Left hindlimb (tissue), 1 donor: Measurements from ENCODE around the gene CELA3A.
"Not testable (repeated sequence)": the region's sequence is repeated elsewhere in the genome, so short reads cannot be mapped to it uniquely, and the experiment has no call there.

ENCODE experiments used
- DNase-seq: peaks from one replicate; pipeline ENCODE4 v3.0.0-alpha.2; 2018

The CELA3A gene

DNA sequence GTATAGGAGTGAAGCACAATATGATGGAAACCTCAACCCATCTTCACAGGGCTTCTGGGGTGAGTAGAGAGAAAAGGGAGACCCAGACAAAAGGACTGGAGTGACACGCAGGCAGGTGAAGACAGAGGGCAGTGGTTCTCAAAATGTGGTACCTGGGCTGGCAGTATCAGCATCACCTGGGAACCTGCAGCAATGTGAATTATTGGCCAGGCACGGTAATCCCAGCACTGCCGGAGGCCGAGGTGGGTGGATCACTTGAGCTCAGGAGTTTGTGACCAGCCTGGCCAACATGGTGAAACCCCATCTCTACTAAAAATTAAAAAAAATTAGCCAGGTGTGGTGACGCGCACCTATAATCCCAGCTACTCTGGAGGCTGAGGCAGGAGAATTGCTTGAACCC is 19.3 kb upstream of the CELA3A start:
- not testable (repeated sequence) for DNase-seq

DNA sequence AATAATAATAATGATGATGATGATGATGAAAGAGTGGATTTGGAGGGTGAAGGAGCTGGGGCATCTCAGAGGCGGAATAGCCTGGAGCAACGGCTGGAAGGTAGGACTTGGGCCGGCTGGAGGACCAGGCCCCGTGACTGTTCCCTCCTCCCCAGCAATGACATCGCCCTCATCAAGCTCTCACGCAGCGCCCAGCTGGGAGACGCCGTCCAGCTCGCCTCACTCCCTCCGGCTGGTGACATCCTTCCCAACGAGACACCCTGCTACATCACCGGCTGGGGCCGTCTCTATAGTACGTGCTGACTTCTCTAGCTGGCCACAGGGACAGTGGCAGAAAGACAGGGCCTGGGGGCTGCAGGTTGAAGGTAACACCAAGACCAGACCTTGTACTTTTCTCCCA is 17.9 kb upstream of the CELA3A start:
- DNase-seq, result not testable (repeated sequence)

DNA sequence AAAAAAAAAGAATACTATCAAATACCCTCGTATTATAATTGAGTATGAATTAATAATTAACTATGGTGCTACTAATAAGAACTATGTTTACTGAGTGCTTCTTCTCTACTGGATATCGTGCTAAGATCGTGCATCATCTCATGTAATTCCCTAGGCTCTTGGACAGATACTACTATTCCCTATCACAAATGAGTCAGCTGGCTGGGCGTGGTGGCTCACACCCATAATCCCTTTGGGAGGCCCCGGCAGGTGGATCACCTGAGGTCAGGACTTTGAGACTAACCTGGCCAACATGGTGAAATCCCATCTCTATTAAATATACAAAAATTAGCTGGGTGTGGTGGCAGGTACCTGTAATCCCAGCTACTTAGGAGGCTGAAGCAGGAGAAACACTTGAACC is 15.6 kb upstream of the CELA3A start:
- not testable (repeated sequence) for DNase-seq

GRCh38 chr1:21986386-21986785 is 15.1 kb upstream of the CELA3A start:
- DNase-seq, result not testable (repeated sequence)

- not testable (repeated sequence) for DNase-seq
Measured at GRCh38 chr1:21989672-21990393, 11.6 kb upstream of the CELA3A start.

DNA sequence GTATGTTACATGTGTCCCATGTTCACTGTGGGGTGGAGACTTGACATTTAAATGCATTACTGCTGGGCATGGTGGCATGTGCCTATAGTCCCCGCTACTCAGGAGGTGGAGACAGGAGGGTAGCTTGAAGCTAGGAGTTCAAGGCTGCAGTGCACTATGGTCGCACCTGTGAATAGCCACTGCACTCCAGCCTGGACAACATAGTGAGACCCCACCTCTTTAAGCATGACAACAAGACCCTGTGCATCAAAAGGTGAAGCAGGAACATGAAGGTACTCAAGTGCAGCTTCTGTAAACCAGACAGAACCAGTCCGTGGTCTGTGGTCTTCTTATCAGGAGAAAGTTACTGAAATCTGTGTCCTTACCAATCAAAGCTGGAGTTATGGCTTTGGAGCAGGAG is 9.3 kb upstream of the CELA3A start:
- not testable (repeated sequence) for DNase-seq

GRCh38 chr1:21994716-21995115 is 6.7 kb upstream of the CELA3A start:
- DNase-seq, result not testable (repeated sequence)

DNA sequence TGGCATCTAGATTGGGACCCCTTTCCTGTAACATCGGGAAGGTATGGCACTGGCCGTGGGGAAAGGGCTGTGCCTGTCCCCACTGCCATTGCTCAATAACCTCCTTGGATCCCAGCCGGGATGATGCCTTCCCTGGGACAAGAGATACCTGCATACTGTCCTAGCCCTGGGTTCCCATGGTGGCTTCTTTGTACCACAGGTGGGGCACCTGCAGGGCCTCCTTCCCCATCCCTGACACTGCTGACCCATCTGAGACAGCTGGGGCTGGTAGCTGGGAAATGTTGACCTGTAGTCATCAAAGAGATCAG is 4.8 kb upstream of the CELA3A start:
- DNase-seq, result not testable (repeated sequence)

GRCh38 chr1:21997891-21998623 is 3.4 kb upstream of the CELA3A start:
- not testable (repeated sequence) for DNase-seq

GRCh38 chr1:21998624-21999294 is 2.7 kb upstream of the CELA3A start:
- DNase-seq, result not testable (repeated sequence)

DNA sequence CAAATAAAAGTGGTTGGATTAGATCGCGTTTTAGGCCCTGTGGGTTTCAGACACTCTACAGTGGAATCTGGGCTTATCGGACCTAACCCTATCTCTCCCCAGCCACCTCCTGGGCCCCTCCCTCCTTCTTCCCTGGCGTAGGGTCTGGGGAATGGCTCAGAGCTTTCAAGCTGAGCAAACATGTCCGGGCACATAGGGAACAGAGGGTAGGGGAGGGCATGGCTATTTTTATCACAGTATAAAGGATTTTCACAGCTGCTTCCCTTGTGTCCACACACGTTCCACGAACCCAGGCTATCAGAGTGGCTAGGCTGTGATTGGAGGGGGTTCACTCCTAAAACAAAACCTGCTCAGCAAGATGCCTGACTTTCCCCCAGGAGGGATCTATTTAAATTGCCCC is 1.8 kb upstream of the CELA3A start:
- DNase-seq, result not testable (repeated sequence)

GRCh38 chr1:22002461-22002860 is 1.0 kb downstream of the CELA3A start:
- not testable (repeated sequence) for DNase-seq

- DNase-seq, result not testable (repeated sequence)
Measured at GRCh38 chr1:22002875-22003274, 1.4 kb downstream of the CELA3A start.

DNA sequence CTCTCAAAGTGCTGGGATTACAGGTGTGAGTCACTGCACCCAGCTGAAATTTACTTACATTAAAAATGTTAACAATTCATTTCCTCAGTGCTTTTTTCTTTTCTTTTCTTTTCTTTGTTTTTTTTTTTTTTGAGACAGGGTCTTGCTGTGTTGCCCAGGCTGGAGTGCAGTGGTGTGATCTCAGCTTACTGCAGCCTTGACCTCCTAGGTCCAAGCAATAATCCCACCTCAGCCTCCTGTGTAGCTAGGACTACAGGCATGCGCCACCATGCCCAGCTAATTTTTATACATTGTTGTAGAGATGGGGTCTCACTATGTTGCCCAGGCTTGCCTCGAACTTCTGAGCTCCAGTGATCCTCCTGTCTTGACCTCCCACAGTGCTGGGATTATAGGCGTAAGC is 2.5 kb downstream of the CELA3A start:
- not testable (repeated sequence) for DNase-seq

- DNase-seq, result not testable (repeated sequence)
Measured at GRCh38 chr1:22005261-22006149, 4.0 kb downstream of the CELA3A start.

- not testable (repeated sequence) for DNase-seq
Measured at GRCh38 chr1:22006736-22007135, 5.3 kb downstream of the CELA3A start.

- not testable (repeated sequence) for DNase-seq
Measured at GRCh38 chr1:22007262-22007661, 5.8 kb downstream of the CELA3A start.

DNA sequence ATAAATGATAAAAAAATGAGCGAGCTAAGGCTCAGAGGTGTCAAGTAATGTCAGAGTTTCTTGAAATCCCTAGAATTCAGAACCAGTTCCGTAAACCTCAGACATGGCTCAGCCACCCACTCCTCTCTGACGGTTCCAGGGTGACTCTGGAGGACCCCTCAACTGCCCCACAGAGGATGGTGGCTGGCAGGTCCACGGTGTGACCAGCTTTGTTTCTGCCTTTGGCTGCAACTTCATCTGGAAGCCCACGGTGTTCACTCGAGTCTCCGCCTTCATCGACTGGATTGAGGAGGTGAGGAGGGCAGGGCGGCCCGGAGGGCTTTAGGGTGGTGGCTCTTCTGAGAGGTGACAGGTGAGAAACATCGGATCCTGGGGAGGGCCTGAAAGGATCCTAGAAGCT is 8.1 kb downstream of the CELA3A start:
- not testable (repeated sequence) for DNase-seq

DNA sequence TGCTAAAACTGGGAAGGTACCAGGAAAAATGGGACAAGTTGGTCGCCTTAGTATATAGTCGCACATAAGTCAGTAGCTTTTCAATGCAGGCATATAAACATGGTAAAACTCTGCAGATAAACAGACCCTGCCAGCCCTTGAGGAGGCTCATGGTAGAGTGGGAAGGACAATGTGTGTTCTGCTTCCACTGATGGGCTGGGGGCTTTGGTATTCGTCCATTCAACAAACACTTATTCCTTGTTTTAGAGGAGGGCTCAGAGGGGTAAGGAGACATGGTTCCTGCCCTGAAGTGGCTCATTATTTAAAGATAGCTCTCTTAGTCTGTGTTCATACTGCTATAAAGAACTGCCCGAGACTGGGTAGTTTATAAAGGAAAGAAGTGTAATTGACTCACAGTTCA is 11.3 kb downstream of the CELA3A start:
- DNase-seq, result not testable (repeated sequence)

- not testable (repeated sequence) for DNase-seq
Measured at GRCh38 chr1:22014575-22015206, 13.2 kb downstream of the CELA3A start.

DNA sequence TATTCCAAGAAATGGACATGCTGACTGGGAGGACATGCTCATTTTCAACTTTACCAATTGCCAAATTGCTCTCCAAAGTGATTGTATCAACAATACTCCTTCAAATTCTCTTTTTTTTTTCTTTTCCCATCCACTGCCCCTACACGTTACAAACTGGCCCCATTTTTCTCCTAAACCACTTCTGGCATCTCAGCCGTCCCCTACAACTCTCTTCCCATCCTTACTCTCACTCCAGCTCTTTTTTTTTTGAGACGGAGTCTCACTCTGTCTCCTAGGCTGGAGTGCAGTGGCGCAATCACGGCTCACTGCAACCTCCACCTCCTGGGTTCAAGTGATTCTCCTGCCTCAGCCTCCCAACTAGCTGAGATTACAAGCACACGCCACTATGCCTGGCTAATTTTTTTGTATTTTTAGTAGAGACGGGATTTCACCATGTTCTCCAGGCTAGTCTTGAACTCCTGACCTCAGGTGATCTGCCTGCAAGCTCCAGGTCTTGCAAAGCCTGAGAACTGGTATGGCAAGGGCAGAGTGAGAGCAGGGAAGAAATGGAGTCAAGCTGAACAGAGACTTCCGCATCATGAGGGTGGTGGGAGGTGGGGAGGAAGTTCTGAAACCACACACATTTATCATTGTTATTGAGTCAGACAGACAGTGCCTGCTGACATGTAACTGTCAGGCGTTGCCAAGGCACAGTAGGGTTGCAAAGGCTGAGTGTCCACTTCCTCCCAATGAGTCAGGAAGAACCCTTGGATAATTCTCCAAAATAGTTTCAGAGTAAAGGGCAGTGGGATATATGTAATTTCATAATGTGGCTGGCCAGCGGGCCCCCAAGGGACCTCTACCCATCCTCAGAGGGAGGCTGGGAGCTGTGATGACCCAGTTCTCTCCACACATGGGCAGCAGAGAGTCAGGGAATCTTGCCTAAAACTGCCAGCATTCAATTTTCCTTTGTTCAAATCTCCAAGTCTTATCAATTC is 17.4 kb downstream of the CELA3A start:
- peak; percentile 54 for DNase-seq
